NCI-H82 treated with DMSO at 0.1 percent for 48 hours (cell line): ENCODE measurements around the gene CAMK2G.

Source experiments
- DNase-seq: peaks from one replicate; lab custom pipeline; 2025; ENCODE audit not compliant: unreplicated experiment; lab: John Stamatoyannopoulos, UW

The CAMK2G gene

GRCh38 chr10:73884017-73884416 is 9.7 kb upstream of the CAMK2G start:
- no peak for DNase-seq

- DNase-seq: no peak
These were observed 7.0 kb upstream of the CAMK2G start for GRCh38 chr10:73881221-73881919.

- DNase-seq: peak; percentile 27
These were observed 5.2 kb upstream of the CAMK2G start for GRCh38 chr10:73879296-73880173.

DNA sequence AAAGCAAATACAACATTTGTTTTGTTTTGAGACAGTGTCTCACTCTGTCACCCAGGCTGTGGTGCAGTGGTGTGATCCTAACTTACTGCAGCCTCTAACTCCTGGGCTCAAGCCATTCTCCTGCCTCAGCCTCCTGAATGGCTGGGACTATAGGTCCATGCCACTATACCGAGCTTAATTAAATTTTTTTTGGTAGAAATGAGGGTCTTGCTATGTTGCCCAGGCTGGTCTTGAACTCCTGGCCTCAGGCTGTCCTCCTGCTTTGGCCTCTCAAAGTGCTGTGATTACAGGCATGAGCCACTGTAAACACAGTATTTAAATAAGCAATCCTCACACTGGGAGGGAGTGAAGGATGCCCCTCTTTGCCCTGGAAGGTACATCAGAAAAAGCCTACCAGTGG is 4.0 kb upstream of the CAMK2G start:
- no peak for DNase-seq

DNA sequence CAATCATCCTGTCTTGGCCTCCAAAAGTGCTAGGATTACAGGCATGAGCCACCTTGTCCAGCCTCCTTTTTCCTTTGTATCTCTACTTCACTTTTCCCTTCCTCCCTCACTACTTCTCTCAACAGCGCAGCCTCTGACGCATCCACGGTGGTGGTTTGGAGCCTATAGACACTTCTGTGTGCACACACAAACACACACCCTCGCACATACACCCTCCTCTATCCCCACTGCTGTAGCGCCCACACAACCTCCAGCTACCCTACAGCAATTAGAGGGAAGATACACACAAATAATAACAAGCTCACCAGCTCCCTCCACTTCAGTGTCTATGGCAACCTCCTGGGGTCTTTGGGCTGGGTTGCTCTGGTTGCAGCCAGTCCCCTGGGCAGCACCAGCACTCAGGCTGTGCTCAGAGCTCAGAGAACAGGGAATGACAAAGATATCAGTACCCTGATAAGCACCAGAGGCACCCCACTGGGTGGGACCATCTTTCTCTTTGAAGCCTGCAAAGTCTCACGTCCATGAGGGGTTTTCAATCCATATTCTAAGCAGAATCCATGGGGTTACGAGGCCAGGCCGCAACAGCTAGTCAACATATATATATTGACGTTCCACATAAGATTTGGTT is 3.3 kb upstream of the CAMK2G start:
- no peak for DNase-seq

DNA sequence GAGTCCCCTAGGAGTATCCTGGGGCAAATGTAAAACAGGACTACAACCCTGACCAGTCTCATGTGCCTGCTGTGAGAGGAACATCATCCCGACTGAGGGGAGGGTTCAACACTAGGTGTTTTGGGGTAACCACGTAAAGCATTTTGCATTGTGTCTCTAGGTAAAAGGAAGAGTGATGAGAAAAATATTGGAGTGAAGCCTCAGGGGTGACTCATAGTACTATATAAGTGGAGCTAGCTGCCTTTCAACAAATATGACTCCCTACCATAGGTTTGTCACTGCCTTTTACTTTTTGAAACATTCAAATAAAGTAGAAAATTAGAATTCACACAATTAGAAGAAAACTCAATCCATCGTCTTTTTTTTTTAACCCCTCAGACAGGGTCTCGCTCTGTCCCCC is 2.6 kb upstream of the CAMK2G start:
- no peak for DNase-seq

DNA sequence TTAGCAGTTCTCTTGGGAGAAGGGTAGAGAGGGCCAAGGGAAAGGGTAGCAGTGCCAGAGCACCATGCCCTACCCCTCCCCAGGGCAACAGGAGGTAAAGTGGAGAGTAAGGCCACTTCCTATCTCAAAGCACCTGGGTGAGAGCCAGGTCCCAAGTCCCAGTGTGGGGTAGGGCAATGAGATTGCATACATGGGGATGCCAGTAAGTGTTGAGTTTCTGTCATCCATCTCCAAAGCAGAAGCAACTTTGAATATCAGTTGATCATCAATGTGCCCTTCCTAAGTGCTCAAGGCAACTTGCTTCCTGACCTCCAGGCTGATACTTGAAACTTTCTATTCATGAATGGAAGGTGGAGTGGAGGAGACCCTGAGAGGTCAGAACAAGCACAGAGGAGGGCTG is 2.2 kb upstream of the CAMK2G start:
- no peak for DNase-seq

- DNase-seq: no peak
These were observed 1.8 kb upstream of the CAMK2G start for GRCh38 chr10:73876157-73876556.

DNA sequence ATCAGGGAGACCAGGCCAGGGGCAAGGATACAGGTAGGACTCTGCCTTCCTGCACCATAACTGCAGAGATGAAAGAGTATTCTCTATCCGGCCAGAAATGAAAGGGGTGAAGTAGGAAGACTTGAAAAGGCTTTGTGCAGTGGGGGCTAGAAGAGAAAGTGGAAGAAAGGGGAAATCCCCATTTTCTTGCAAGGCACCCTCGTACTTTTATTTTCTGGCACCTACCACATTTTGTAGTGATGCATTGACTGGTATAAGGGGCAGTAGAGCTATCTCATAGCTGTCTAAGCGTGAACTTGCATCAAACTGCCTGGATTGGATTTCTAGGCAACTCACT is 752 bp upstream of the CAMK2G start:
- DNase-seq: no peak

GRCh38 chr10:73873838-73874215 is 528 bp downstream of the CAMK2G start:
- DNase-seq: no peak

DNA sequence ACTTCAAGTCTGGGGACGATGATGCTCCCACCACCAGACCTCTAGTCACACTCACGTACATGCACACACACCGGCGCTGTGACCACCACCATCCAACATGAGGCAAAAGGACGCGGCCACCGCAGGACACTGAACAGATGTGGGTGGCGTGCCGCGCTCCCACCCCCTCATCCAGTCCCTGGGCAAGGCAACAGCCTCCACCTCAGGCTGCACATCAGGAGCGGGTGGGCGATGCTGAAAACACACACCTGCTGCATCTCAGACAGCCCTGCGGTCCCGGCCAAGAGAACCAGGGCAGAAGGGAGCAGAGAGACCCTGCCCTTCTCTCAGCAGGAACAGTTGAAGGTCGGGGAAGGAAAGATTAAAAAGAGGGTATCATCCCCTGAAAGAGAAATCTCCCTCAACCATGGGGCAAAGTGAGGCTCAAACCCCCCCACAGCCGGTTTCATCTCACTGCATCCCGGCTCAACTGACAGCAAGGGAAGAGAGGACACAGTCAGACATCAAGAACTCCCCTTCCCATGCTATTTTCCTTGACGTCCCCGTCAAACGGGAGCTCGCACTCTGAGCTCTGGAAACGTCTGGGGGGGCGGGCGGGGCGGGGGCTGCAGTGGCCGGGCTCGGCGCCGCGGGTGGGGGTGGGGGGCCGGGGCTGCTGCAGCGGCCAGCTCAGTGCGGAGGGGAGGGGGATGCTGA is 1.1 kb downstream of the CAMK2G start:
- DNase-seq: no peak

DNA sequence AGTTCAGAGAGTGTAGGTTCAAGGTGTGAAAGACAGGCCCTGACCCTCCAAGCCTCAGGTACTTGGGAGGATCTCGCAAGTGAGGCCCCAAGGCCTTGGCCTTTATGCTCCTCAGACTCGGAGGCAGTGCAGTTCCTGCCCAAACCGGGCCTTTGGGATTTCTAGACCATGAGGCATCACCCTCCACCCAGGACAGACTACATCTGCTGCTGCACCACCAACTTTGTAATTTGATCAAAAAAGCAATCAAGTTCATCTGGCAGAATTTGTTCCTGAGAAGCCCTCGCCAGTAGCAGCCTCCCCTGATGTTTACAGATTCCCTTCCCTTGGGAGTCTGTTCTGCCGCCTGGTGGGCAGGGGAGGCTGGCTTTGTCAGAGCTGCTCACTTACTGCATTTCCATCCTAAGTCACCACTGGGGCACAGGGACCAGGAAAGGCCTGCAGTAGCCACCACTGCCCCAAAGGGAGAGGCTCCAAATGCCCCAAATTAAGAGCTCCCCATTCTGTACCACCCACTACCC is 2.1 kb downstream of the CAMK2G start:
- DNase-seq: no peak

- DNase-seq: no peak
These were observed 2.8 kb downstream of the CAMK2G start for GRCh38 chr10:73871295-73872189.

DNA sequence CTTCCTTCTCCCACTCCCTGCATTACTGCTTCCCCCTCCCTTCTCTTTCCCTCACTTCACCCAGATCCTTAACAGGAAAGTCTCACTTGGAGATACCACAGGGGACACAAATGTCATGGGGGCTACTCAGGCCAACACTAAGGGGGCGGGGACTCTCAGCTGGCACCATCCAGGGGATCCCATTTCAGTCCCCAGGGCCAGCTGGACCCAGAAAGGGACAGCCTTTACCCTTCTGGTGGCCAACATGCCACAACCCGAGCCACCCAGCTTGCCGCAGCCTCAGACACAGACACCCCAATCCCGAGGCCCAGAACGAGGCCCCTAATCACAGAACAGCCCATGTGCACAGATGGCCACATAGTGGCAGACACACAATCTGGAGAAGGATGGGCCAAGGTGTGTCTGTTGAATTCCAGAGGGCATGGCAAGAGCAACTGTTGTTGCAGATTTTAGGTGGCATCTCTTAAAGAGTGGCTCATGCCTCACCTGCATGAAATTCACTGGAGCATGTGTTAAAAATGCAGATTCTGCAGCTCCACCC is 5.6 kb downstream of the CAMK2G start:
- DNase-seq: no peak

DNA sequence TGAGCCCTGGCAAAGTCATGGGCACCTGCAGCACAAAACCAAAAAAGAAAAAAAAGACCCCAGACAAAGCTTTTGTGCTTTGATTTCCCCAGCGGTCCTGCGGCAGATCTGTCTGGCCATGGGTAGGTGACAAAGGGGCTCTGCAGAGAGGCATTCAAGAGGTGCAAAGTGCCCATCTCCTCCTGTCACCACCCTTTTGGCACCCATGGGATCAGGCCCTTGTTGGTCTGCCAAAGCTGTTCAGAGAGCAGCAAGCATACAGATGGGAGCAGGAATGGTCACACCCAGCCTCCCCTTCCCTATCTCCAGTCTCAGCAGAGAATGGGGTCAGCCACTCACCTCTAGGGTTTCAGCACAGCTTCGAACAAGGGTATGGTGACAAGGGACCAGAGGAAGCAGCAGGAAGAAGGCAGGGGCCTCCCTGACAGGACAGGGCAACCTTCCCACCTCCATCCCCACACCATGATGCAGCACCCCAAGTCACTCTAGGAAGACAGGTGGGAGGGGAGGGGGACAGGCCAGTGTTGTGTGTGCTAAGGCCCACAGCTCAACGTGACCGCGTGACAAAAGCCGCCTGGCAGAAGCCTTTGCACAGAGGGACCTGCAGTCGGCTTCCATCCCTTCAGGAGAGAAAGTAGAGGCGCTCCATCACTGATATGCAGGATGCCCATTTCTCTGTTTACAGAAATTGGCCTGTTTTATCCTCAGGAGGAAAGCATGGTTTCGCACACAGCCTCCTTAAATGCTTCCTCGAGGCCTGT is 6.3 kb downstream of the CAMK2G start:
- DNase-seq: no peak

DNA sequence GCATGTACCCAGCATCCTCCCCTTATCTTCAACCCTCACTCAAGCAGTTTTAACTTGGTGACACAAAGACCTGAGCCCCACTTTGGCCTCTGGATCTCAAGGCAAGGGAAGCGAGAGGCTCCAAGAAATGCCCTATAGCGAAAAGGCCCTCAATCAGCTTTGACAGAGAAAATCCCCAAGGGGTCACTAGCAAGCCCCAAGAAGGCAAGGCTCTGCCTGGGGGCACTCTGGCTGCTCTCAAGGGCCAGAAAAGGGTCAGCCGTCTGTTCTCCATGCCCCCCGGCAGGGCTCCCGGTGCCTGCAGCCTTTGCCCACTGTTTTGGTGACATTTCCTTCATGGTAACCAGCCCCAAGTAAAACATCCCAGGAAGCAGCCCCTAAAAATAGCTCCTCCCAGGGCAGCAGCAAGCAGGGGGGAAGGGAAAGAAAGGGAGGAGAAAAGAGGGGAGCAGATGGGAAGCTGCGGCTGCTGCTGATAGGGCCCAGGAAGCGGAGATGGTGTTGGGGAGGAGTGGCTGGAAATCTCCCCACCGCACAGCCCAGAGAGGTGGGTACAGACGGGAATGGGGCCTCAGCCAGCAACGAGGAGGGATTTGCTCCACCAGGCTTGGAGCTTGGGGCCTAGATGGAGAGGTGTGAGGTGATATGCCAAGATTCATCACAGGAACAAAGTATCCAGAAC is 7.1 kb downstream of the CAMK2G start:
- DNase-seq: no peak

- DNase-seq: no peak
These were observed 7.7 kb downstream of the CAMK2G start for GRCh38 chr10:73866621-73867020.
